ENCODE measurements around the gene N4BP2L2.
A peak's percentile ranks its signal among the peaks of the same experiment; 100 is the strongest.

The N4BP2L2 gene

DNA sequence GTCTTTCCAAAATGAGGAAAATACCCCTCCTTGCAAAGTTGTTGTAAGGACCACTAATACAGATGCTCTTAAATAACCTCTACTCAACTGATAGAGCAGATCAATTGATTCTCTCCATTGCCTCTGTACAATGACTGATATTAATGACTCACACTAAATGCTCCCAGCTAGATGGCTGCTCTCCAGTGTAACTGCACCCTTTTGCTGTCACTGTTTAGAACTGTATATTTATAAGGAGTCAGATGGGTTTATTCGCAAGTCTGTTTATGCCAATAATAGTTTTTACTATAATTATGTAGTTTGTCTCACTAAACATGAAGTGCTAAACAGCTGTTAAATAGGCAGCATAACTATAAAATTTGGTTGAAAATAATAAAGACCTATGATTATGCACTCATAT is 89.6 kb downstream of the N4BP2L2 start:
- TF ChIP-seq, protein P1, sequence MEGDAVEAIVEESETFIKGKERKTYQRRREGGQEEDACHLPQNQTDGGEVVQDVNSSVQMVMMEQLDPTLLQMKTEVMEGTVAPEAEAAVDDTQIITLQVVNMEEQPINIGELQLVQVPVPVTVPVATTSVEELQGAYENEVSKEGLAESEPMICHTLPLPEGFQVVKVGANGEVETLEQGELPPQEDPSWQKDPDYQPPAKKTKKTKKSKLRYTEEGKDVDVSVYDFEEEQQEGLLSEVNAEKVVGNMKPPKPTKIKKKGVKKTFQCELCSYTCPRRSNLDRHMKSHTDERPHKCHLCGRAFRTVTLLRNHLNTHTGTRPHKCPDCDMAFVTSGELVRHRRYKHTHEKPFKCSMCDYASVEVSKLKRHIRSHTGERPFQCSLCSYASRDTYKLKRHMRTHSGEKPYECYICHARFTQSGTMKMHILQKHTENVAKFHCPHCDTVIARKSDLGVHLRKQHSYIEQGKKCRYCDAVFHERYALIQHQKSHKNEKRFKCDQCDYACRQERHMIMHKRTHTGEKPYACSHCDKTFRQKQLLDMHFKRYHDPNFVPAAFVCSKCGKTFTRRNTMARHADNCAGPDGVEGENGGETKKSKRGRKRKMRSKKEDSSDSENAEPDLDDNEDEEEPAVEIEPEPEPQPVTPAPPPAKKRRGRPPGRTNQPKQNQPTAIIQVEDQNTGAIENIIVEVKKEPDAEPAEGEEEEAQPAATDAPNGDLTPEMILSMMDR (IDR thresholded peaks at IDR 0.05; ENCODE audit: control extremely low read depth, extremely low read depth, low read depth, missing control alignments): no peak
- ChIA-PET POLR2A (no interaction called here), CTCF (interaction anchor here (1.0 to 1.2 kb wide), 2 partner anchors 16 to 21 kb away, joined by 3 to 4 read pairs; no protein-coding TSS in a partner anchor)
- no peak for DNase-seq (ENCODE audit: extremely low spot score)

GRCh38 chr13:32447894-32448623 is 90.5 kb downstream of the N4BP2L2 start:
- DNase-seq (ENCODE audit: extremely low spot score): no peak
- ChIA-PET CTCF (interaction anchor here (1.0 to 1.2 kb wide), 3 partner anchors 9 to 22 kb away, joined by 3 to 4 read pairs (median 4); no protein-coding TSS in a partner anchor), POLR2A (no interaction called here)
- TF ChIP-seq, protein P1 (IDR thresholded peaks at IDR 0.05; ENCODE audit: control extremely low read depth, extremely low read depth, low read depth, missing control alignments): no peak

DNA sequence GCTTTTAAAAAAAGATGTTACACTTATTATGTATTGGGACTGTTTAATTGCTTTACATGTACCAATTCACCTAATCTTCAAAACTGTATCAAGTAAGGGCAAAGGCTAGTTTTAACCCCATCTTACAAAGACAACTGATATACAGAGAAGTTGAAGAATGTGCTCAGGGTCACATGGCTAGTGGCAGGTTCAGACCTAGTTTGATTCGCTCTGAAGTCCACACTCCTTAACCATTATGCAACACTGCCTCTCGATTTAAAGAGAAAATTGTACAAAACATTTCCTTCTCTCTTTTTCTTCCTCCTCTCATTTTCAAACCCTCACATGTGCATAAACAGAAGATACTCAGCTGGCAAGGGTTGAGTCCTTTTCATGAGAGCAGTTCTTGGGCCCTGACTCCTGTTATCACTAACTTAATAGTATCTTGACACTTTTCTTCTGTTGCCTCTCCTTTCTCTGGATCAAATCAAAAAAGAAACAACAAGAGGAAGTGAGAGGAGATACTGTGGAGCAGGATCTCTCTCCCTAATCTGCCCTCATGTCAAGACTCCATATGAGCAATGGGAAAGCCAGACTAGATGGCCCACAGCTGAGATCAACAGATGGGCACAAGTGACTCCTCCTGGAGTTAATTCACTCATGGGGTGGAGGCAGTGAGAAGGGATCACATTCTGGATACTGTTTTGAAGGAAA is 91.7 kb downstream of the N4BP2L2 start:
- DNase-seq (ENCODE audit: extremely low spot score): no peak
- ChIA-PET CTCF (no interaction called here), POLR2A (no interaction called here)
- TF ChIP-seq, protein P1 (IDR thresholded peaks at IDR 0.05; ENCODE audit: control extremely low read depth, extremely low read depth, low read depth, missing control alignments): no peak

DNA sequence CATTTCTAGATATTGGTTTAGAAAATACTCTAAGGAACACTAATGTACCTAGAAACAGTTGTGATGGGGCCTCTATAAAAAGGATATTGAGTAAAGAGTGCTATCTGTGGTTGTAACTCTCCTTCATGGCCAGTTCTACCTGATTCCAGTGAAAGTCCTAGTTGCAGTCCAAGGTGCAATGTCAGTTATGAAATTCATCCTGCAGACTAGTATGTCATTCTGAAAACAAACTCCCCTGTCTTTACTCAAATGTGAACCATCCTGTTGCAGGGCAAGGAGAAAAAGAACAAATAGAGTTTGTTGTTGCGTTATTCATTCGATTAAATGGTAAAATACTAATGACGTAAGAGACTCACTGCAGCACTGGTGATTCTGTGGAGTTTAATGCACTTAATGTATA is 92.4 kb downstream of the N4BP2L2 start:
- DNase-seq (ENCODE audit: extremely low spot score): no peak
- POLR2A ChIA-PET: no interaction called here
- TF ChIP-seq, protein P1 (IDR thresholded peaks at IDR 0.05; ENCODE audit: control extremely low read depth, extremely low read depth, low read depth, missing control alignments): no peak
- CTCF ChIA-PET: interaction anchor here (0.7 to 1.4 kb wide), 2 partner anchors 15 to 200 kb away, joined by 3 read pairs; no protein-coding TSS in a partner anchor

DNA sequence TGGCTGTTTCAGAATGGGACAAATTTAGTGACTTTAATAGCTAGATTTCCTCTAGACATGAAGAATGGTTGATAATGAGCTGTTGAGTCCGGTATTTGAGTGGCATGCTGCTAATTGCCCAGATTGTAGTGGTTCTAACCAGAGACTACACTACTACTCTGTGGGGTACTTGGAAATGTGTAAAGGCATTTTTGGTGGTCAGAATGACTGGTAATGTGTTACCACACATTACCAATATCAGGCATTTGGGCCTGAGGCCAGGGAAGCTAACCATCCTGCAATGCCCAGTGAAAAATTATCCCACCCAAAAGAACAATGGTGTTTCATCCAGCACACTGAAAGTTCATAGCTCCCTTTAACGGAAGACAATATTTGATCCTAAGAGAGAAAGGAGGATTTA is 93.1 kb downstream of the N4BP2L2 start:
- DNase-seq (ENCODE audit: extremely low spot score): no peak
- TF ChIP-seq, protein P1 (IDR thresholded peaks at IDR 0.05; ENCODE audit: control extremely low read depth, extremely low read depth, low read depth, missing control alignments): no peak
- ChIA-PET CTCF (interaction anchor here (0.7 to 1.9 kb wide), 6 partner anchors 9 to 536 kb away, joined by 3 to 5 read pairs (median 4); no protein-coding TSS in a partner anchor), POLR2A (no interaction called here)

GRCh38 chr13:32443111-32443510 is 95.5 kb downstream of the N4BP2L2 start:
- peak; percentile 64 for DNase-seq (ENCODE audit: extremely low spot score)
- ChIA-PET CTCF (interaction anchor here (1.0 to 5.5 kb wide), 12 partner anchors 9 to 279 kb away, joined by 3 to 25 read pairs (median 3); partner anchors contain the start of gene N4BP2L1), POLR2A (no interaction called here)
- TF ChIP-seq, protein P1 (IDR thresholded peaks at IDR 0.05; ENCODE audit: control extremely low read depth, extremely low read depth, low read depth, missing control alignments): peak; percentile 30
